ENCODE data around the gene PRR11.
"Not testable (repeated sequence)": the region's sequence is repeated elsewhere in the genome, so short reads cannot be mapped to it uniquely, and the experiment has no call there.

The PRR11 gene

GRCh38 chr17:59219992-59220327, 64.4 kb downstream of the PRR11 start:
- DNase-seq (ENCODE audit: low read depth in 2 of 2) = no peak

- peak; percentile 91 to 96 for DNase-seq (ENCODE audit: low read depth in 2 of 2)
These were observed 65.0 kb downstream of the PRR11 start, which contains the start of gene GDPD1 for GRCh38 chr17:59220328-59221158. TSS of gene GDPD1 (plus strand) at chr17:59220511. CDS start at chr17:59220610, 99 bp downstream.

GRCh38 chr17:59221159-59221847, 65.8 kb downstream of the PRR11 start:
- no peak for DNase-seq (ENCODE audit: low read depth in 2 of 2)

GRCh38 chr17:59223813-59224212, 68.3 kb downstream of the PRR11 start:
- no peak for DNase-seq (ENCODE audit: low read depth in 2 of 2)

- DNase-seq (ENCODE audit: low read depth in 2 of 2) = not testable (repeated sequence)
These were observed 73.0 kb downstream of the PRR11 start for GRCh38 chr17:59228588-59228987.

GRCh38 chr17:59230764-59231163, 75.2 kb downstream of the PRR11 start:
- no peak for DNase-seq (ENCODE audit: low read depth in 2 of 2)

- DNase-seq (ENCODE audit: low read depth in 2 of 2) = no peak
These were observed 79.1 kb downstream of the PRR11 start for GRCh38 chr17:59234631-59235030.

- no peak for DNase-seq (ENCODE audit: low read depth in 2 of 2)
These were observed 83.4 kb downstream of the PRR11 start for GRCh38 chr17:59238906-59239305.

- DNase-seq (ENCODE audit: low read depth in 2 of 2) = no peak
These were observed 88.5 kb downstream of the PRR11 start for GRCh38 chr17:59244081-59244480.

Data from activated CD8-positive, alpha-beta memory T cell treated with anti-CD3 and anti-CD28 coated beads for 4 hours (primary cell).